PC-3 (cell line): ENCODE measurements around the gene BDKRB1. TPM values are rescaled to one million over a fixed set of nuclear protein-coding genes. Genes with fewer than 3 reads are reported as not detected.
A peak's percentile ranks its signal among the peaks of the same experiment; 100 is the strongest.

Experiments
- ATAC-seq: fragments of 200-7000 bp; cut with Tn5 transposase; 2 replicates; pipeline ENCODE4 v1.9.1; 2020; ENCODE audit warnings: mild to moderate bottlenecking, moderate library complexity
- BruUV-seq: library from RNA; stranded (reverse); fragments of 400-500 nt; replicated peaks from 2 replicates; lab custom pipeline; 2021; lab: Mats Ljungman, UMichigan
- CTCF ChIA-PET: fragments of 300-600 bp; sonication (Branson Sonifier 250); formaldehyde crosslinking; loops from one replicate; lab custom pipeline; 2022; ENCODE audit warnings: antibody characterized with exemption; lab: Charles Lee
- POLR2A ChIA-PET: fragments of 300-600 bp; sonication (Branson Sonifier 250); formaldehyde crosslinking; loops from one replicate; lab custom pipeline; 2022; ENCODE audit warnings: antibody characterized with exemption; ENCODE audit not compliant: unreplicated experiment; lab: Charles Lee
- DNase-seq: peaks from one replicate; pipeline ENCODE4 v3.0.0-alpha.2; 2015
- H2AFZ ChIP-seq: fragments of 300-600 bp; sonication (generic); 2 replicates; pipeline ENCODE4 v1.6.0; 2016; ENCODE audit warnings: antibody characterized with exemption, low read length
- H3F3A ChIP-seq: fragments of 300-600 bp; sonication (generic); one replicate; pipeline ENCODE4 v1.6.0; 2017; ENCODE audit warnings: antibody characterized with exemption, low read length, control low read depth, mild to moderate bottlenecking; ENCODE audit not compliant: unreplicated experiment
- H3K27ac ChIP-seq: fragments of 300-600 bp; sonication (generic); 2 replicates; pipeline ENCODE4 v1.5.1; 2016; ENCODE audit warnings: mild to moderate bottlenecking, low read length
- H3K27me3 ChIP-seq: fragments of 300-600 bp; sonication (generic); 2 replicates; pipeline ENCODE4 v1.6.1; 2016; ENCODE audit warnings: low read length, mixed read lengths
- H3K36me3 ChIP-seq: fragments of 300-600 bp; sonication (generic); 2 replicates; pipeline ENCODE4 v1.6.1; 2016; ENCODE audit warnings: low read depth, mixed run types, low read length, mixed read lengths
- H3K4me1 ChIP-seq: fragments of 300-600 bp; sonication (generic); 2 replicates; pipeline ENCODE4 v1.5.1; 2016; ENCODE audit warnings: low read length; ENCODE audit not compliant: insufficient read depth
- H3K4me2 ChIP-seq: fragments of 300-600 bp; sonication (generic); 2 replicates; pipeline ENCODE4 v1.6.0; 2016; ENCODE audit warnings: low read length
- H3K4me3 ChIP-seq: fragments of 300-600 bp; sonication (generic); 2 replicates; pipeline ENCODE4 v1.5.1; 2016; ENCODE audit warnings: mild to moderate bottlenecking, low read length, mixed read lengths
- H3K79me2 ChIP-seq: fragments of 300-600 bp; sonication (generic); 2 replicates; pipeline ENCODE4 v1.6.1; 2017; ENCODE audit warnings: low read length, mixed read lengths
- H3K9ac ChIP-seq: fragments of 300-600 bp; sonication (generic); 2 replicates; pipeline ENCODE4 v1.6.0; 2016; ENCODE audit warnings: mild to moderate bottlenecking, low read length
- H3K9me2 ChIP-seq: fragments of 300-600 bp; sonication (generic); replicated peaks from 2 replicates; pipeline ENCODE4 v1.6.1; 2016; ENCODE audit warnings: mixed run types, low read length, mixed read lengths
- H3K9me3 ChIP-seq: fragments of 300-600 bp; sonication (generic); 2 replicates; pipeline ENCODE4 v1.6.1; 2016; ENCODE audit warnings: low read length, mixed read lengths
- H4K20me1 ChIP-seq: fragments of 300-600 bp; sonication (generic); 2 replicates; pipeline ENCODE4 v1.6.1; 2016; ENCODE audit warnings: low read length, mixed read lengths
- EZH2 ChIP-seq: fragments of 300-600 bp; sonication (generic); IDR thresholded peaks from one replicate; pipeline ENCODE4 v1.6.1; 2017; ENCODE audit warnings: antibody characterized with exemption, mild to moderate bottlenecking, low read length; ENCODE audit not compliant: unreplicated experiment
- EZH2phosphoT487 ChIP-seq: fragments of 300-600 bp; sonication (generic); IDR thresholded peaks from 2 replicates; pipeline ENCODE4 v1.6.1; 2018; ENCODE audit warnings: mild to moderate bottlenecking, antibody characterized with exemption, low read length, borderline replicate concordance
- intact Hi-C: fragments of 100-400 bp; cut with micrococcal nuclease; formaldehyde crosslinking; loops from 2 replicates; pipeline ENCODE4 v1.9.0; 2023
- total RNA-seq: library from RNA; depleted of rRNA; stranded (reverse); fragments of >200 nt; gene quantifications from 2 replicates; pipeline ENCODE4 v1.2.3, GENCODE V29; 2014
- TF ChIP-seq, protein P1 (sequence below): fragments of 300-600 bp; sonication (generic); conservative IDR thresholded peaks from 2 replicates; pipeline ENCODE4 v1.5.1; 2017; ENCODE audit warnings: antibody characterized with exemption, low read depth, mild to moderate bottlenecking, low read length

BDKRB1 gene
- total RNA-seq, 1 experiment from 2014 or later = 0.69 TPM

GRCh38 chr14:96303981-96304380 is 48.0 kb downstream of the BDKRB1 start:
- CTCF ChIA-PET = no interaction called here
- Histone ChIP-seq H3K36me3 (peaks cover 4% of the 10 kb centered on the region; the same call in 1 of the 2 replicates), H3K27ac (no peak overlapping the region), H3K9me2 (no peaks in the 10 kb centered on the region), H2AFZ (no peak overlapping the region), H3K4me2 (no peak overlapping the region), H4K20me1 (no peaks in the 10 kb centered on the region), H3K9me3 (no peaks in the 10 kb centered on the region), H3K4me1 (peaks cover 9% of the 10 kb centered on the region), H3K79me2 (no peaks in the 10 kb centered on the region), H3K27me3 (no peaks in the 10 kb centered on the region), H3K4me3 (no peak overlapping the region), H3F3A (no peaks in the 10 kb centered on the region), H3K9ac (no peak overlapping the region)
- no TSS peak for BruUV-seq
- TF ChIP-seq EZH2 (no peak), EZH2phosphoT487 (no peak)
- TF ChIP-seq, protein P1, sequence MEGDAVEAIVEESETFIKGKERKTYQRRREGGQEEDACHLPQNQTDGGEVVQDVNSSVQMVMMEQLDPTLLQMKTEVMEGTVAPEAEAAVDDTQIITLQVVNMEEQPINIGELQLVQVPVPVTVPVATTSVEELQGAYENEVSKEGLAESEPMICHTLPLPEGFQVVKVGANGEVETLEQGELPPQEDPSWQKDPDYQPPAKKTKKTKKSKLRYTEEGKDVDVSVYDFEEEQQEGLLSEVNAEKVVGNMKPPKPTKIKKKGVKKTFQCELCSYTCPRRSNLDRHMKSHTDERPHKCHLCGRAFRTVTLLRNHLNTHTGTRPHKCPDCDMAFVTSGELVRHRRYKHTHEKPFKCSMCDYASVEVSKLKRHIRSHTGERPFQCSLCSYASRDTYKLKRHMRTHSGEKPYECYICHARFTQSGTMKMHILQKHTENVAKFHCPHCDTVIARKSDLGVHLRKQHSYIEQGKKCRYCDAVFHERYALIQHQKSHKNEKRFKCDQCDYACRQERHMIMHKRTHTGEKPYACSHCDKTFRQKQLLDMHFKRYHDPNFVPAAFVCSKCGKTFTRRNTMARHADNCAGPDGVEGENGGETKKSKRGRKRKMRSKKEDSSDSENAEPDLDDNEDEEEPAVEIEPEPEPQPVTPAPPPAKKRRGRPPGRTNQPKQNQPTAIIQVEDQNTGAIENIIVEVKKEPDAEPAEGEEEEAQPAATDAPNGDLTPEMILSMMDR = no peak
- no peak for ATAC-seq
- POLR2A ChIA-PET = no interaction called here
- intact Hi-C loops = loop anchor here (10.0 kb wide), 1 partner anchor 61 kb away; the partner anchor contains the start of genes ATG2B and GSKIP
- DNase-seq = no peak

GRCh38 chr14:96304956-96305355 is 48.9 kb downstream of the BDKRB1 start:
- H2AFZ ChIP-seq = no peak overlapping the region
- H3K4me2 ChIP-seq = no peak overlapping the region
- DNase-seq (peak; percentile 19), ATAC-seq (peak; percentile 59)
- ChIA-PET POLR2A (no interaction called here), CTCF (no interaction called here)
- intact Hi-C loops = loop anchor here (10.0 kb wide), 1 partner anchor 60 kb away; the partner anchor contains the start of genes ATG2B and GSKIP
- BruUV-seq = no TSS peak
- no peaks in the 10 kb centered on the region for H3K9me2 ChIP-seq
- no peaks in the 10 kb centered on the region for H4K20me1 ChIP-seq
- H3K27me3 ChIP-seq = no peaks in the 10 kb centered on the region
- H3K36me3 ChIP-seq = peaks cover 4% of the 10 kb centered on the region; the same call in 1 of the 2 replicates
- no peaks in the 10 kb centered on the region for H3F3A ChIP-seq
- TF ChIP-seq, protein P1 = peak; percentile 40; the same call in 1 of the 2 replicates
- TF ChIP-seq EZH2phosphoT487 = no peak
- TF ChIP-seq EZH2 = no peak
- no peak overlapping the region for H3K4me3 ChIP-seq
- H3K4me1 ChIP-seq = peaks cover 9% of the 10 kb centered on the region
- H3K27ac ChIP-seq = no peak overlapping the region
- no peak overlapping the region for H3K9ac ChIP-seq
- H3K79me2 ChIP-seq = no peaks in the 10 kb centered on the region
- H3K9me3 ChIP-seq = no peaks in the 10 kb centered on the region

GRCh38 chr14:96307434-96307833 is 51.4 kb downstream of the BDKRB1 start:
- ChIA-PET POLR2A (no interaction called here), CTCF (interaction anchor here (0.5 kb wide), 1 partner anchor 84 kb away, joined by 4 read pairs; no protein-coding TSS in a partner anchor)
- Histone ChIP-seq H3K27me3 (no peaks in the 10 kb centered on the region), H3K36me3 (peaks cover 4% of the 10 kb centered on the region), H4K20me1 (no peaks in the 10 kb centered on the region), H3K79me2 (no peaks in the 10 kb centered on the region), H3K27ac (no peak overlapping the region), H3K4me2 (no peak overlapping the region), H3K9me2 (no peaks in the 10 kb centered on the region), H3K9me3 (no peaks in the 10 kb centered on the region), H3K9ac (no peak overlapping the region), H3K4me3 (no peak overlapping the region), H3K4me1 (peaks cover 9% of the 10 kb centered on the region), H2AFZ (no peak overlapping the region), H3F3A (no peaks in the 10 kb centered on the region)
- peak; percentile 79 for ATAC-seq
- intact Hi-C loops = loop anchor here (10.0 kb wide), 1 partner anchor 57 kb away; the partner anchor contains the start of genes ATG2B and GSKIP
- peak; percentile 61 for DNase-seq
- TF ChIP-seq, protein P1 = peak; percentile 56
- no peak for TF ChIP-seq EZH2phosphoT487
- no TSS peak for BruUV-seq
